Measurements from ENCODE around the gene INSIG1. TPM values are rescaled to one million over a fixed set of nuclear protein-coding genes. Genes with fewer than 3 reads are reported as not detected.

Gene INSIG1
- total RNA-seq, 1 experiment from 2014 or later, result 54.7 TPM

- ATAC-seq, result peak; percentile 9
- Histone ChIP-seq H2AFZ (ENCODE audit: low read depth, low read length, poor library complexity, severe bottlenecking) (no peak overlapping the region), H3K4me3 (replicated peaks in 1 of 2; ENCODE audit: low read depth in 1 of 2, low read length in 2 of 2) (peak overlapping the region; percentile 47 to 78), H3K4me1 (ENCODE audit: control insufficient read depth in 1 of 2, insufficient read depth in 2 of 2, low read length in 2 of 2) (peaks cover 20 to 40% of the 10 kb centered on the region in 2 experiments), H4K20me1 (ENCODE audit: insufficient read depth) (no peaks in the 10 kb centered on the region), H3K36me3 (ENCODE audit: control insufficient read depth in 1 of 2, insufficient read depth in 2 of 2, low read length in 2 of 2) (peaks cover 5 to 7% of the 10 kb centered on the region in 2 experiments; a peak in 3 of 4 replicates), H3K9ac (ENCODE audit: low read length) (peak overlapping the region; percentile 74), H3K9me2 (ENCODE audit: insufficient read depth) (no peaks in the 10 kb centered on the region), H3K4me2 (ENCODE audit: low read length) (peak overlapping the region; percentile 87), H3K9me3 (ENCODE audit: control insufficient read depth in 1 of 2, insufficient read depth in 1 of 2, low read depth in 1 of 2, low read length in 2 of 2) (no peaks in the 10 kb centered on the region), H3K27ac (ENCODE audit: low read depth, low read length) (peak overlapping the region; percentile 90), H3K27me3 (ENCODE audit: insufficient read depth, low read length) (no peaks in the 10 kb centered on the region), H3K79me2 (ENCODE audit: insufficient read depth, low read length) (peaks cover 21% of the 10 kb centered on the region)
- BruUV-seq (replicated peaks), result no TSS peak
- no peak for DNase-seq (ENCODE audit: low read depth, low spot score)
- intact Hi-C loops (cut with micrococcal nuclease), result loop anchor here (2.0 to 5.0 kb wide), 2 partner anchors 106 to 294 kb away; no protein-coding TSS in a partner anchor
- RAD21 ChIA-PET (ENCODE audit: low non-redundant PET in 1 of 2, low total read pairs in 2 of 2, uncharacterized antibody in 2 of 2, unreplicated experiment in 2 of 2), result no interaction called here
- CTCF ChIA-PET, result no interaction called here
- POLR2A ChIA-PET, result no interaction called here
- no peak for TF ChIP-seq SIN3A (IDR thresholded peaks at IDR 0.05; ENCODE audit: low read depth)
- TF ChIP-seq FOSL1 (IDR thresholded peaks at IDR 0.05; ENCODE audit: low read depth), result no peak
- TF ChIP-seq EGR1 (IDR thresholded peaks at IDR 0.05; ENCODE audit: low read depth), result no peak
- no peak for TF ChIP-seq POLR2A (IDR thresholded peaks at IDR 0.05; ENCODE audit: borderline replicate concordance, extremely low read depth, insufficient read depth, insufficient read length)
- no peak for TF ChIP-seq ZBTB33 (IDR thresholded peaks at IDR 0.05; ENCODE audit: extremely low read depth, insufficient replicate concordance, low read length)
- no peak for TF ChIP-seq ELF1 (IDR thresholded peaks at IDR 0.05; ENCODE audit: borderline replicate concordance, low read depth)
- TF ChIP-seq CBX3 (IDR thresholded peaks at IDR 0.05; ENCODE audit: low read depth), result no peak
- no peak for TF ChIP-seq SRF (IDR thresholded peaks at IDR 0.05; ENCODE audit: low read depth)
- no peak for TF ChIP-seq EZH2 (IDR thresholded peaks at IDR 0.05)
- TF ChIP-seq ATF3 (IDR thresholded peaks at IDR 0.05), result no peak
- TF ChIP-seq REST (IDR thresholded peaks at IDR 0.05; ENCODE audit: low read depth), result no peak
- no peak for TF ChIP-seq YY1 (IDR thresholded peaks at IDR 0.05; ENCODE audit: extremely low read depth, insufficient replicate concordance, low read depth, low read length)
- TF ChIP-seq ZNF274 (IDR thresholded peaks at IDR 0.05; ENCODE audit: low read depth, low read length), result no peak
- no peak for TF ChIP-seq TCF7L2 (IDR thresholded peaks at IDR 0.05; ENCODE audit: borderline replicate concordance, extremely low read depth, insufficient read depth, insufficient read length)
- no peak for TF ChIP-seq SP1 (IDR thresholded peaks at IDR 0.05; ENCODE audit: low read depth)
- TF ChIP-seq EZH2phosphoT487 (IDR thresholded peaks at IDR 0.05; ENCODE audit: borderline replicate concordance), result no peak
- TF ChIP-seq POLR2AphosphoS5 (IDR thresholded peaks at IDR 0.05; ENCODE audit: low read depth, low read length), result no peak
Observed at GRCh38 chr7:155298288-155298833, 683 bp downstream of the INSIG1 start.

All from HCT116 (cell line).